Right kidney (tissue), 1 donor: ENCODE results near the gene LRRC19.

Source experiments
- DNase-seq: peaks from one replicate; pipeline ENCODE4 v3.0.0-alpha.2; 2016

LRRC19 gene

GRCh38 chr9:26955921-26956859 is 49.3 kb downstream of the LRRC19 start, which contains the start of gene IFT74:
TSS of gene IFT74 (plus strand) at chr9:26956412. CDS start at chr9:26961968, 5,556 bp downstream.
- DNase-seq, result peak; percentile 97

DNA sequence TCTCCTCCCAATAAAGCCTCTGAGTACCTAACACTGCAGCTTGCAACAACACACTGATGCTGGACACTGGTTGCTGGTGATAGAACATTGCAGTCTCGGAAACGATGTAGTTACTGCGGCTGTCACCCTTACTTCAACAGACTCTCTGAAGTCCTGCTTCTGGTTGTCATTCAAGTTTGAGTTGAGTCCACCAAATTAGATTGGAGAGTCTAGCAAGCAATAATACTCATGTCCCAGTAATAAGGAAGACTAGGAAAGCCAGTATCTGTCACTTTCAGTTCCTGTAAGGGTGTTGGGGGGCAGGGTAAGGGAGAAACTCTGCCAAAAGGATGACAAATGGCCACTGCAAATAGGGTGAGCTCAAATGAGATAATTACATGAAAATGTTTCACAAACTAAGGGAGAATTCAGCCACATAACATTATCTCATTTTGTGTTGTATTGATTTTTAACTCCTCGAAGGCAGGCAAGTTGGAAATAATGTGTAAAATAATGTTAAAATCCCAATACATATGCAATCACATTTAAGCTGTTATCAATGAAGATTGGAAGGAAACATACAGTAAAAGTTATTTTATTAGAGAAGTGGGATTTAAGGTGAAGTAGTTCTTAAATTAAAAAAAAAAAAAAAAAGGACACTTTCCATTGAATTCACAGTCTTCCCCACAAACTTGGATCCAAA is 50.1 kb downstream of the LRRC19 start:
- DNase-seq, result peak; percentile 26

- no peak for DNase-seq
Measured at GRCh38 chr9:26954050-26954508, 51.4 kb downstream of the LRRC19 start.

GRCh38 chr9:26951794-26952193 is 53.7 kb downstream of the LRRC19 start:
- no peak for DNase-seq

DNA sequence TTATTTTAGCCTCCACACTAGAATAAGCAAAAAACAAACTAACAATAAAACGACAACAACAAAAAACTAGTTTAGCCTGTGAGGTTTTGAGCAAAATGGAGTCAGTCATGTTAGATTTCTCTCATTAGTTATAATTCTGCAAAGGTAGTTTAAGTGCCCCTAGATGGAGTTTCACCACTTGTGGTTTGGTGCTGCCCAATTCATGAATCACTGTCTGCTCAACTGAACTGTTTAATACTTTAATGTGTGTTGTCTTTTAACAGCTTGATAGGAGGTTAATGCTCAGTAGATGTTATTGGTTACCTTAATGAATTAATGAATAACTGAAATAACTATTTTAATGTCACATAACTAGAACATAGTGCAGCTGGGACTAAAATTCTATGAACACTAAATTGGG is 55.0 kb downstream of the LRRC19 start:
- no peak for DNase-seq

GRCh38 chr9:26949637-26950069 is 55.8 kb downstream of the LRRC19 start:
- no peak for DNase-seq

GRCh38 chr9:26947736-26948135 is 57.7 kb downstream of the LRRC19 start:
- no peak for DNase-seq

- peak; percentile 99 for DNase-seq
Measured at GRCh38 chr9:26946753-26947727, 58.4 kb downstream of the LRRC19 start, which contains the start of gene PLAA. TSS of gene PLAA (minus strand) at chr9:26947242. CDS start at chr9:26947045, 197 bp downstream.

DNA sequence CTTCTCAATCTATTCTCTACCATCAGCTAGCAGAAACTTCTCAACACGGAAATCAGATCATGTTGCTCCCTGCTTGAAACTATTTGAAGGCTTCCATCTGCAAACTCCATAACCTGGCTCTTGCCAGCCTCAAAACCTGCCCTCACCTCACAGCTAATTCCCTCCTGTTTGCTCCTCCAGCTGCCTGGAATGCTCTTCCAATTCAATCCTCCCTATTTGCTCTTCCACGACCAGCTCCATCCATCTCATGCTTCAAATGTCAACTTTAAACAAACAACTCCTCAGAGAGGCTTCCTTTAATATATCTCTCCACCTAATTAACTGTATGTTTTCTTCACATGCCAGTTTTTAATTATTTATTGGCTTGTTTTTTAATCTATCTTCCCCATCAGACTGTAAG is 59.9 kb downstream of the LRRC19 start:
- DNase-seq, result no peak
